Measurements from ENCODE around the gene GOLGA1. TPM values are rescaled to one million over a fixed set of nuclear protein-coding genes. Genes with fewer than 3 reads are reported as not detected.

Gene GOLGA1
- total and polyA plus RNA-seq, 2 of the 13 experiments (the other 11 are each of a cell fraction or from before 2014, with no cell fraction given), result 12.7 to 15.9 TPM

DNA sequence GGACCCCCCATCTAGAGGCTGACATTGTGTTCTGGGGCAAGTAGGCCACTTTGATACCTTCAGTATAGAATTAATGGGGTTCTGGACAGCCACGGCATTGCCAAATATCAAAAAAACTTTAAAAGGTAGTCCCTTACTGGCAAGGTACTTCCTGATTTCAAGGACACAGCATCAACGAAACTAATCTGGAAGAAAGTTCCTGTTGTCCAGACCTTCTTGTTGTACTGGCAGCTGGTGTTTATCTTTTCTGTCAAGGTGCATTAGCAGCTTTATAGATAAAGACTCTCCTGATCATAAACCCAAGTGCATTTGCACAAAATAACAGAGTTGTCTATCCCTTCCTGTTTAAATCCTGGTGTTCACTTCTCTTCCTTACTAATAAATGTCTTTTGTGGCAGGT lies 23.7 kb upstream of the GOLGA1 start (continued):
- TF ChIP-seq, protein P1, sequence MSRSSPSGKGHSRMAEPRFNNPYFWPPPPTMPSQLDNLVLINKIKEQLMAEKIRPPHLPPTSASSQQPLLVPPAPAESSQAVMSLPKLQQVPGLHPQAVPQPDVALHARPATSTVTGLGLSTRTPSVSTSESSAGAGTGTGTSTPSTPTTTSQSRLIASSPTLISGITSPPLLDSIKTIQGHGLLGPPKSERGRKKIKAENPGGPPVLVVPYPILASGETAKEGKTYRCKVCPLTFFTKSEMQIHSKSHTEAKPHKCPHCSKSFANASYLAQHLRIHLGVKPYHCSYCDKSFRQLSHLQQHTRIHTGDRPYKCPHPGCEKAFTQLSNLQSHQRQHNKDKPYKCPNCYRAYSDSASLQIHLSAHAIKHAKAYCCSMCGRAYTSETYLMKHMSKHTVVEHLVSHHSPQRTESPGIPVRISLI (CRISPR knock-in tag; IDR thresholded peaks at IDR 0.05; ENCODE audit: borderline replicate concordance), result no peak
- no peak for TF ChIP-seq POLR2AphosphoS2 (IDR thresholded peaks at IDR 0.05; ENCODE audit: low read depth, low read length)
- no peak for TF ChIP-seq DNMT3B (CRISPR knock-in tag; conservative IDR thresholded peaks at IDR 0.05)
- no peak for TF ChIP-seq CEBPZ (IDR thresholded peaks at IDR 0.05; ENCODE audit: low read length)
- no peak for TF ChIP-seq ZNF737 (CRISPR knock-in tag; IDR thresholded peaks at IDR 0.05; ENCODE audit: borderline replicate concordance)
- TF ChIP-seq ZNF780A (CRISPR knock-in tag; IDR thresholded peaks at IDR 0.05), result no peak
- no peak for TF ChIP-seq ZNF501 (CRISPR knock-in tag; IDR thresholded peaks at IDR 0.05)
- no peak for TF ChIP-seq ZEB1 (IDR thresholded peaks at IDR 0.05; ENCODE audit: insufficient replicate concordance, low read depth)

DNA sequence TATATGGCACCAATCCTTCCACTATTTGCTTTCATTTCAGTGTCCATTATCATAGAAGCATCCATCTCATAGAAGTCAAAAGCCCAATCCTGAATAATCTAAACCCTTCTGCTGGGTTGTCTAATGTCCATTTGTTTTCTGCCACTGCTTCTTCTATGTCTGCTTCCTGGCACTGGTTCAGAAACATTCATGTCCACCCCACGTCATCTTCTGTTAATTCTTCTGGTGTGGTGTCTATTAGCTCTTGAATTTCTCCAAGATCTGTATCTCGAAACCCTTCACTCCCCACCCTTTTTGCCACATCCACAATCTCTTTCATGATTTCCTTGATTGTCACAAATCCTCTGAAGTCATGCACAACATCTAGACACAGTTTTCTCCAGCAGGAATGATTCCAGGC lies 23.2 kb upstream of the GOLGA1 start:
- no peaks in the 10 kb centered on the region for H3K79me2 ChIP-seq (ENCODE audit: insufficient read depth, low read length)
- no peak overlapping the region for H3K9ac ChIP-seq (ENCODE audit: insufficient read depth, low read depth, low read length)
- ATAC-seq (no peak), FAIRE-seq (no peak), DNase-seq (ENCODE audit: low spot score) (no peak)
- H3K4me3 ChIP-seq (replicated peaks in 1 of 3; ENCODE audit: insufficient read depth in 1 of 3, low read depth in 2 of 3, low read length in 3 of 3), result no peak overlapping the region
- 96% methylated on average over 2 of the region's 2 CpGs for WGBS (ENCODE audit: low lambda C conversion rate)
- peaks cover 2 to 3% of the 10 kb centered on the region in 2 experiments; a peak in 2 of 5 replicates for H3K36me3 ChIP-seq (replicated peaks in 1 of 2; ENCODE audit: control insufficient read depth in 1 of 2, insufficient read depth in 2 of 2, low read length in 2 of 2)
- H3K9me3 ChIP-seq (ENCODE audit: low read length), result no peaks in the 10 kb centered on the region
- H3K27ac ChIP-seq (ENCODE audit: extremely low read length, insufficient read depth, low read length), result no peak overlapping the region
- H4K20me1 ChIP-seq (ENCODE audit: insufficient read depth, low read length), result no peaks in the 10 kb centered on the region
- in situ Hi-C loops (cut with HindIII; ENCODE audit: extremely low pct_ligation_motif_present, low pct_unique_long_range_greater_than_20kb) (no loop called here), intact Hi-C loops (cut with micrococcal nuclease; ENCODE audit: unreplicated experiment) (no loop called here)
- H3K27me3 ChIP-seq (ENCODE audit: control insufficient read depth in 1 of 2, insufficient read depth in 2 of 2, low read length in 2 of 2), result no peaks in the 10 kb centered on the region
- ChIA-PET POLR2A (no interaction called here), CTCF (ENCODE audit: low intra/inter-chr PET ratio, low total read pairs) (no interaction called here)
- no peak overlapping the region for H3K4me2 ChIP-seq (ENCODE audit: low read depth, low read length)
- TF ChIP-seq SP2 (CRISPR knock-in tag; IDR thresholded peaks at IDR 0.05) (no peak), ZNF598 (CRISPR knock-in tag; IDR thresholded peaks at IDR 0.05; ENCODE audit: borderline replicate concordance) (no peak), FOXC1 (CRISPR knock-in tag; IDR thresholded peaks at IDR 0.05; ENCODE audit: borderline replicate concordance) (no peak), ZNF20 (CRISPR knock-in tag; IDR thresholded peaks at IDR 0.05) (no peak), ZNF275 (CRISPR knock-in tag; IDR thresholded peaks at IDR 0.05; ENCODE audit: borderline replicate concordance) (no peak), HDAC1 (CRISPR knock-in tag; IDR thresholded peaks at IDR 0.05) (no peak), MED8 (CRISPR knock-in tag; IDR thresholded peaks at IDR 0.05; ENCODE audit: insufficient replicate concordance) (no peak), KDM2A (CRISPR knock-in tag; IDR thresholded peaks at IDR 0.05; ENCODE audit: borderline replicate concordance, low read depth) (no peak)
- no TSS peak for BruUV-seq (replicated peaks)
- H3K4me1 ChIP-seq (ENCODE audit: insufficient read depth, low read length), result no peaks in the 10 kb centered on the region
- H2AFZ ChIP-seq (ENCODE audit: low read length), result no peak overlapping the region

Measured in HepG2 (cell line).